H1 (cell line): ENCODE measurements around the gene KLF13. TPM values are rescaled to one million over a fixed set of nuclear protein-coding genes. Genes with fewer than 3 reads are reported as not detected.

Experiments used
- CTCF ChIA-PET: fragments of 300-600 bp; sonication (Branson Sonifier 250); formaldehyde crosslinking; loops from one replicate; lab custom pipeline; 2021; ENCODE audit not compliant: partially characterized antibody; lab: Charles Lee
- POLR2A ChIA-PET: fragments of 300-600 bp; sonication (Branson Sonifier 250); formaldehyde crosslinking; loops from one replicate; lab custom pipeline; 2021; ENCODE audit warnings: inconsistent platforms; ENCODE audit not compliant: partially characterized antibody; lab: Charles Lee
- DNase-seq, 2 experiments: peaks; one replicate each; pipeline versions ENCODE4 v3.0.0 to v3.0.0-alpha.2; 2010 to 2022; ENCODE audit warnings: low spot score in 2 of 2, low read depth in 1 of 2, mixed read lengths in 1 of 2
- FAIRE-seq: peaks from 2 replicates; lab custom pipeline; 2011; peaks lifted over from hg19 to GRCh38; lab: Jason Lieb, UNC
- H2AFZ ChIP-seq: 2 replicates; pipeline ENCODE4 v1.8.1; 2012; ENCODE audit warnings: low read length, inconsistent platforms
- H2AK5ac ChIP-seq: 2 replicates; pipeline ENCODE4 v1.6.1; 2013; ENCODE audit warnings: low read depth, low read length
- H2BK120ac ChIP-seq: replicated peaks from 2 replicates; pipeline ENCODE3; 2013; ENCODE audit warnings: low read depth, low read length, inconsistent platforms
- H2BK12ac ChIP-seq: 2 replicates; pipeline ENCODE4 v1.6.1; 2013; ENCODE audit warnings: low read depth, low read length
- H2BK15ac ChIP-seq: 2 replicates; pipeline ENCODE4 v1.6.1; 2013; ENCODE audit warnings: low read length
- H2BK20ac ChIP-seq: 2 replicates; pipeline ENCODE4 v1.6.1; 2013; ENCODE audit warnings: low read length
- H2BK5ac ChIP-seq: 2 replicates; pipeline ENCODE4 v1.6.1; 2013; ENCODE audit warnings: low read depth, low read length
- H3K14ac ChIP-seq: 2 replicates; pipeline ENCODE4 v1.6.1; 2013; ENCODE audit warnings: inconsistent platforms; ENCODE audit not compliant: insufficient read length
- H3K18ac ChIP-seq: 2 replicates; pipeline ENCODE4 v1.6.1; 2013; ENCODE audit warnings: low read length; ENCODE audit errors: extremely low read depth
- H3K23ac ChIP-seq: 2 replicates; pipeline ENCODE4 v1.6.1; 2013; ENCODE audit warnings: inconsistent platforms; ENCODE audit not compliant: insufficient read length
- H3K23me2 ChIP-seq: 2 replicates; pipeline ENCODE4 v1.6.1; 2013; ENCODE audit warnings: low read depth, low read length
- H3K27ac ChIP-seq: 2 replicates; pipeline ENCODE4 v1.6.1; 2011; ENCODE audit warnings: low read depth, low read length, inconsistent platforms
- H3K27me3 ChIP-seq, 4 experiments: replicated peaks in 1 of 4; 1 replicate in 1 of 4; 2 replicates in 3 of 4; pipeline versions ENCODE4 v1.6.1 to v1.8.1; 2011 to 2013; ENCODE audit warnings: low read length in 3 of 4, mild to moderate bottlenecking in 3 of 4, inconsistent platforms in 2 of 4, mixed read lengths in 2 of 4, moderate library complexity in 1 of 4; ENCODE audit not compliant: control insufficient read depth in 3 of 4, insufficient read depth in 3 of 4; ENCODE audit errors: extremely low read depth in 1 of 4
- H3K36me3 ChIP-seq, 4 experiments: 2 replicates each; pipeline versions ENCODE4 v1.6.1 to v1.8.1; 2011 to 2013; ENCODE audit warnings: mild to moderate bottlenecking in 4 of 4, low read length in 3 of 4, moderate library complexity in 2 of 4, control low read depth in 1 of 4, inconsistent platforms in 1 of 4; ENCODE audit not compliant: insufficient read depth in 4 of 4, control insufficient read depth in 2 of 4
- H3K4ac ChIP-seq: replicated peaks from 2 replicates; pipeline ENCODE3; 2013; ENCODE audit warnings: low read length, low read depth, mixed read lengths, inconsistent platforms; ENCODE audit not compliant: insufficient read length
- H3K4me1 ChIP-seq, 4 experiments: replicated peaks in 1 of 4; 1 replicate in 1 of 4; 2 replicates in 3 of 4; pipeline versions ENCODE4 v1.6.1 to v1.8.1; 2011 to 2013; ENCODE audit warnings: low read length in 3 of 4, inconsistent platforms in 2 of 4, mixed read lengths in 1 of 4; ENCODE audit not compliant: insufficient read depth in 4 of 4, control insufficient read depth in 3 of 4
- H3K4me2 ChIP-seq, 2 experiments: 2 replicates each; pipeline versions ENCODE4 v1.6.1 to v1.8.1; 2011 to 2013; ENCODE audit warnings: low read depth in 2 of 2, low read length in 2 of 2, control low read depth in 1 of 2, inconsistent platforms in 1 of 2, mild to moderate bottlenecking in 1 of 2; ENCODE audit not compliant: insufficient read depth in 1 of 2
- H3K4me3 ChIP-seq, 4 experiments: fragments of 200-600, 300-600 bp in 1 of 4; sonication (generic), shearing (Covaris generic), sonication (Bioruptor Twin) in 1 of 4; 2 replicates each; pipeline versions ENCODE4 v1.5.1 to v1.8.1; 2011 to 2016; ENCODE audit warnings: low read length in 4 of 4, low read depth in 3 of 4, control low read depth in 2 of 4, inconsistent platforms in 2 of 4, mild to moderate bottlenecking in 2 of 4, mixed read lengths in 1 of 4, moderate library complexity in 1 of 4; ENCODE audit not compliant: insufficient read depth in 2 of 4; ENCODE audit errors: extremely low read depth in 1 of 4
- H3K56ac ChIP-seq: replicated peaks from 2 replicates; pipeline ENCODE3; 2013; ENCODE audit warnings: low read depth, mild to moderate bottlenecking, mixed read lengths, low read length, inconsistent platforms; ENCODE audit not compliant: insufficient read length
- H3K79me1 ChIP-seq: 2 replicates; pipeline ENCODE4 v1.6.1; 2013; ENCODE audit warnings: low read depth, low read length, control low read depth
- H3K79me2 ChIP-seq, 2 experiments: 2 replicates each; pipeline versions ENCODE4 v1.6.1 to v1.8.1; 2012 to 2013; ENCODE audit warnings: low read length in 2 of 2, mild to moderate bottlenecking in 2 of 2, inconsistent platforms in 1 of 2; ENCODE audit not compliant: insufficient read depth in 2 of 2, control insufficient read depth in 1 of 2
- H3K9ac ChIP-seq, 4 experiments: replicated peaks in 1 of 4; 1 replicate in 1 of 4; 2 replicates in 3 of 4; pipeline versions ENCODE4 v1.6.1 to v1.8.1; 2011 to 2013; ENCODE audit warnings: low read depth in 3 of 4, low read length in 3 of 4, control low read depth in 2 of 4, mild to moderate bottlenecking in 2 of 4, moderate library complexity in 2 of 4, inconsistent platforms in 1 of 4; ENCODE audit errors: extremely low read depth in 1 of 4
- H3K9me3 ChIP-seq, 2 experiments: 2 replicates each; pipeline versions ENCODE4 v1.6.1 to v1.8.1; 2012 to 2013; ENCODE audit warnings: mild to moderate bottlenecking in 2 of 2, moderate library complexity in 2 of 2, control low read depth in 1 of 2, inconsistent platforms in 1 of 2, low read depth in 1 of 2, low read length in 1 of 2, mixed read lengths in 1 of 2; ENCODE audit not compliant: insufficient read depth in 2 of 2
- H4K20me1 ChIP-seq, 2 experiments: replicated peaks in 1 of 2; 2 replicates each; pipeline versions ENCODE3 to v1.8.1; 2011 to 2013; ENCODE audit warnings: inconsistent platforms in 2 of 2, low read length in 2 of 2, mild to moderate bottlenecking in 1 of 2; ENCODE audit not compliant: insufficient read depth in 2 of 2, control insufficient read depth in 1 of 2
- H4K5ac ChIP-seq: 2 replicates; pipeline ENCODE4 v1.6.1; 2013; ENCODE audit warnings: low read length, low read depth, mixed read lengths, inconsistent platforms; ENCODE audit not compliant: insufficient read length
- H4K8ac ChIP-seq: 2 replicates; pipeline ENCODE4 v1.8.0; 2013; ENCODE audit warnings: mild to moderate bottlenecking, moderate library complexity, low read length, inconsistent platforms; ENCODE audit not compliant: insufficient read depth; ENCODE audit errors: extremely low read depth
- H4K91ac ChIP-seq: replicated peaks from 2 replicates; pipeline ENCODE3; 2013; ENCODE audit warnings: low read length, mixed read lengths, inconsistent platforms; ENCODE audit not compliant: insufficient read length
- ASH2L ChIP-seq: fragments of 200-600, 300-600 bp; sonication (generic); IDR thresholded peaks from one replicate; pipeline ENCODE4 v1.7.1; 2017; ENCODE audit warnings: low read length
- BACH1 ChIP-seq: IDR thresholded peaks from 2 replicates; pipeline ENCODE4 v1.6.1; 2012; ENCODE audit warnings: low read length, improper control_type of control experiment
- CBX8 ChIP-seq: fragments of 300-800, 300-1000 bp; sonication (generic); IDR thresholded peaks from 2 replicates; pipeline ENCODE4 v1.7.1; 2016; ENCODE audit warnings: low read depth, low read length, borderline replicate concordance
- EGR1 ChIP-seq: IDR thresholded peaks from 2 replicates; pipeline ENCODE4 v1.6.1; 2011; ENCODE audit warnings: low read depth, low read length, borderline replicate concordance
- KDM5A ChIP-seq: fragments of 200-600 bp; IDR thresholded peaks from 2 replicates; pipeline ENCODE4 v1.7.1; 2012; ENCODE audit warnings: mild to moderate bottlenecking, low read length, inconsistent platforms, mixed read lengths
- PHF8 ChIP-seq: fragments of 200-600 bp; sonication (generic); conservative IDR thresholded peaks from 2 replicates; pipeline ENCODE4 v1.7.1; 2012; ENCODE audit warnings: low read depth, mild to moderate bottlenecking, inconsistent platforms, low read length, moderate library complexity
- RBBP5 ChIP-seq: IDR thresholded peaks from 2 replicates; pipeline ENCODE4 v1.7.1; 2012; ENCODE audit warnings: low read depth, mild to moderate bottlenecking, inconsistent platforms, low read length, moderate library complexity, borderline replicate concordance
- SAP30 ChIP-seq: fragments of 300-600 bp; sonication (generic); IDR thresholded peaks from 2 replicates; pipeline ENCODE4 v1.7.1; 2012; ENCODE audit warnings: low read length, moderate library complexity, mild to moderate bottlenecking, inconsistent platforms; ENCODE audit not compliant: insufficient read depth, insufficient replicate concordance
- SP2 ChIP-seq: IDR thresholded peaks from 2 replicates; pipeline ENCODE4 v1.6.1; 2012; ENCODE audit warnings: mild to moderate bottlenecking, low read length, inconsistent platforms
- YY1 ChIP-seq: IDR thresholded peaks from 2 replicates; pipeline ENCODE4 v1.6.1; 2011; ENCODE audit warnings: low read depth, mild to moderate bottlenecking, low read length
- ZNF274 ChIP-seq: IDR thresholded peaks from 2 replicates; pipeline ENCODE4 v1.7.0; 2012; ENCODE audit warnings: low read length, borderline replicate concordance; ENCODE audit errors: extremely low read depth
- WGBS, 2 experiments: shearing (Covaris generic) in 1 of 2; methylation state at CpG; one replicate each; pipeline versions ENCODE4 v1.1.6 to v1.1.7; 2013 to 2015; ENCODE audit warnings: low lambda C conversion rate in 2 of 2, mixed read lengths in 2 of 2, inconsistent platforms in 1 of 2, low coverage in 1 of 2, missing lambda C conversion rate in 1 of 2; ENCODE audit not compliant: insufficient replicate concordance in 2 of 2, insufficient coverage in 1 of 2, insufficient read length in 1 of 2; ENCODE audit errors: extremely low coverage in 1 of 2, missing lambda C conversion rate in 1 of 2; 5-methylcytosine and 5-hydroxymethylcytosine counted together
- polyA plus RNA-seq, 7 experiments: library from polyadenylated mRNA; depleted of rRNA in 3 of 7; stranded (reverse) in 5 of 7; unstranded in 2 of 7; fragments of >200 nt in 5 of 7; fragments of 200-250 nt in 2 of 7; gene quantifications; 1 replicate in 5 of 7; 2 replicates in 1 of 7; 4 replicates in 1 of 7; pipeline versions ENCODE4 v1.2.1 to v1.2.3, GENCODE V29; 2011 to 2013; ENCODE audit warnings: missing spikeins in 2 of 7, mixed read lengths in 2 of 7
- total RNA-seq: library from RNA; stranded (reverse); fragmentation: NEBNext Ultra II Directional; extraction: Animal tissue kit (Norgen Biotek cat#: 25700); gene quantifications from 2 replicates; pipeline ENCODE4 v1.2.1, GENCODE V29; 2021
- TF ChIP-seq, protein P1 (sequence below): IDR thresholded peaks from 2 replicates; pipeline ENCODE4 v1.6.1; 2011; ENCODE audit warnings: low read depth, mild to moderate bottlenecking, low read length; ENCODE audit not compliant: insufficient read depth

The KLF13 gene
- total and polyA plus RNA-seq, 2 of the 8 experiments (the other 6 are each of a cell fraction or from before 2014, with no cell fraction given): 18.3 to 33.4 TPM

DNA sequence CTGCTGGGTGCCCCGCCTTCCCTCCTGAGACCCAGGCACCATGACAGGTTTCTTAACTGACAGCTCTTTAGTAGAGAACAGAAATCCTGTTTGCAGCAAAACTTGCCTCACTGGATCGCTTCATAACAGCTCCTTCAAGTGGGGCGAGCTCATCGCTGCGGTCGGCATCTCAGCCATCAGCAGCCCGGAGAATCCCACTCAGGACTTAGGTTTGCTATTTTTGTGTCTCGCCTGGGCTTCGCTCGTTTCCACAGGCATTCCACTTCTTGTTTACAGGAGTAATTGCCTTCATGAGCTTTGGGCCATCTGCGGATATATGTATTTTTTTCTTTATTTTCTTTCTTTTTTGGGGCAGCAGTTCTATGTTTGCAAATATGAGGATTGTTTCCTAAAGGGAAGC is 15.7 kb downstream of the KLF13 start:
- Histone ChIP-seq H4K20me1 (peaks cover 25 to 59% of the 10 kb centered on the region in 2 experiments), H3K9me3 (no peaks in the 10 kb centered on the region), H3K4me1 (peaks cover 0 to 26% (median 4%) of the 10 kb centered on the region in 4 experiments; a peak in 6 of 7 replicates), H2BK5ac (no peak overlapping the region), H3K56ac (no peak overlapping the region), H4K5ac (no peak overlapping the region), H2AK5ac (no peak overlapping the region), H3K79me2 (peaks cover 2 to 87% of the 10 kb centered on the region in 2 experiments; a peak in 3 of 4 replicates), H3K36me3 (no peaks in the 10 kb centered on the region), H2BK12ac (no peak overlapping the region), H2BK15ac (no peak overlapping the region), H2BK20ac (no peak overlapping the region), H4K8ac (no peak overlapping the region), H3K23me2 (no peaks in the 10 kb centered on the region), H3K14ac (no peak overlapping the region), H3K4me2 (no peak overlapping the region), H3K27me3 (no peaks in the 10 kb centered on the region), H3K4ac (no peak overlapping the region), H3K4me3 (no peak overlapping the region), H3K9ac (no peak overlapping the region), H2BK120ac (no peak overlapping the region), H3K79me1 (peaks cover 30% of the 10 kb centered on the region), H3K27ac (no peak overlapping the region), H3K23ac (no peak overlapping the region), H3K18ac (no peak overlapping the region), H4K91ac (no peak overlapping the region), H2AFZ (no peak overlapping the region)
- ChIA-PET POLR2A (no interaction called here), CTCF (interaction anchor here (0.9 to 1.3 kb wide), 3 partner anchors 14 to 24 kb away, joined by 4 to 5 read pairs (median 4); no protein-coding TSS in a partner anchor)
- 87% methylated on average over 11 of the region's 11 CpGs; no CpG with 5 or more reads in 1 of the 2 experiments for WGBS, 2 experiments
- TF ChIP-seq KDM5A (no peak), ASH2L (no peak), EGR1 (no peak), BACH1 (no peak), ZNF274 (no peak), SAP30 (no peak), SP2 (no peak), PHF8 (no peak), CBX8 (no peak), RBBP5 (no peak), YY1 (no peak)
- TF ChIP-seq, protein P1, sequence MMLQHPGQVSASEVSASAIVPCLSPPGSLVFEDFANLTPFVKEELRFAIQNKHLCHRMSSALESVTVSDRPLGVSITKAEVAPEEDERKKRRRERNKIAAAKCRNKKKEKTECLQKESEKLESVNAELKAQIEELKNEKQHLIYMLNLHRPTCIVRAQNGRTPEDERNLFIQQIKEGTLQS: no peak
- DNase-seq: no peak
- FAIRE-seq: no peak
